ENCODE measurements around the gene SAMSN1. TPM values are rescaled to one million over a fixed set of nuclear protein-coding genes. Genes with fewer than 3 reads are reported as not detected.

The SAMSN1 gene
- total and polyA plus RNA-seq, 2 experiments from 2014 or later = 3.2 to 5.4 TPM

DNA sequence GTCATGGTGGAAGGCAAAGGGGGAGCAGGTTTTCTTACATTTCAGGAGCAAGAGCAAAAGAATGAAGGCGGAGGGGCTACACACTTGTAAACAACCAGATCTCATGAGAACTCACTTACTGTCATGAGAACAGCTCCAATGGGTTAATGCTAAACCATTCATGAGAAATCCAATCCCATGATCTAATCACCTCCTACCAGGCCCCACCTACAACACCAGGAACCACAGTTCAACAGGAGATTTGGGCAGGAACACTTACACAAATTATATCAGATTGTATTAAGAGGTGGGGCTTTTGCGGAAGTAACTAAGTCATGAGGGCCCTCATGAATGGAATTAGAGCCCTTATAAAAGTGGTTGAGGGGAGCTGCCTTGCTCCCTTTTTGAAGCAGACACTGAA is 48.9 kb upstream of the SAMSN1 start (continued):
- TF ChIP-seq, protein P1, sequence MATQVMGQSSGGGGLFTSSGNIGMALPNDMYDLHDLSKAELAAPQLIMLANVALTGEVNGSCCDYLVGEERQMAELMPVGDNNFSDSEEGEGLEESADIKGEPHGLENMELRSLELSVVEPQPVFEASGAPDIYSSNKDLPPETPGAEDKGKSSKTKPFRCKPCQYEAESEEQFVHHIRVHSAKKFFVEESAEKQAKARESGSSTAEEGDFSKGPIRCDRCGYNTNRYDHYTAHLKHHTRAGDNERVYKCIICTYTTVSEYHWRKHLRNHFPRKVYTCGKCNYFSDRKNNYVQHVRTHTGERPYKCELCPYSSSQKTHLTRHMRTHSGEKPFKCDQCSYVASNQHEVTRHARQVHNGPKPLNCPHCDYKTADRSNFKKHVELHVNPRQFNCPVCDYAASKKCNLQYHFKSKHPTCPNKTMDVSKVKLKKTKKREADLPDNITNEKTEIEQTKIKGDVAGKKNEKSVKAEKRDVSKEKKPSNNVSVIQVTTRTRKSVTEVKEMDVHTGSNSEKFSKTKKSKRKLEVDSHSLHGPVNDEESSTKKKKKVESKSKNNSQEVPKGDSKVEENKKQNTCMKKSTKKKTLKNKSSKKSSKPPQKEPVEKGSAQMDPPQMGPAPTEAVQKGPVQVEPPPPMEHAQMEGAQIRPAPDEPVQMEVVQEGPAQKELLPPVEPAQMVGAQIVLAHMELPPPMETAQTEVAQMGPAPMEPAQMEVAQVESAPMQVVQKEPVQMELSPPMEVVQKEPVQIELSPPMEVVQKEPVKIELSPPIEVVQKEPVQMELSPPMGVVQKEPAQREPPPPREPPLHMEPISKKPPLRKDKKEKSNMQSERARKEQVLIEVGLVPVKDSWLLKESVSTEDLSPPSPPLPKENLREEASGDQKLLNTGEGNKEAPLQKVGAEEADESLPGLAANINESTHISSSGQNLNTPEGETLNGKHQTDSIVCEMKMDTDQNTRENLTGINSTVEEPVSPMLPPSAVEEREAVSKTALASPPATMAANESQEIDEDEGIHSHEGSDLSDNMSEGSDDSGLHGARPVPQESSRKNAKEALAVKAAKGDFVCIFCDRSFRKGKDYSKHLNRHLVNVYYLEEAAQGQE (IDR thresholded peaks at IDR 0.05; ENCODE audit: unreplicated experiment) = no peak
- no peak for TF ChIP-seq POLR2AphosphoS5 (IDR thresholded peaks at IDR 0.05; ENCODE audit: low read depth)
- TF ChIP-seq JUNB (IDR thresholded peaks at IDR 0.05; ENCODE audit: unreplicated experiment) = no peak

- Histone ChIP-seq H3K4me2 (no peak overlapping the region), H3K4me3 (no peak overlapping the region), H4K20me1 (replicated peaks; ENCODE audit: insufficient read depth) (no peaks in the 10 kb centered on the region), H3K79me2 (replicated peaks; ENCODE audit: insufficient read depth) (no peaks in the 10 kb centered on the region), H3K36me3 (ENCODE audit: insufficient read depth) (peaks cover 4% of the 10 kb centered on the region; the same call in 1 of the 2 replicates), H3K9me2 (ENCODE audit: insufficient read depth) (0 out of 2 replicates have a peak, but pooled peaks cover 5% of the 10 kb centered on the region), H3K27me3 (ENCODE audit: insufficient read depth) (no peaks in the 10 kb centered on the region), H2AFZ (no peak overlapping the region), H3K27ac (ENCODE audit: low read depth) (no peak overlapping the region), H3K4me1 (ENCODE audit: insufficient read depth) (no peaks in the 10 kb centered on the region), H3F3A (replicated peaks; ENCODE audit: low read depth) (no peaks in the 10 kb centered on the region)
- H3K4me3 Mint-ChIP-seq = no peak overlapping the region
- DNase-seq (ENCODE audit: low spot score) (no peak), ATAC-seq (no peak)
- H3K27ac Mint-ChIP-seq = no peak overlapping the region
- peaks cover 1% of the 10 kb centered on the region for H3K27me3 Mint-ChIP-seq (ENCODE audit: insufficient read depth, low read depth, poor library complexity)
- H3K36me3 Mint-ChIP-seq (ENCODE audit: low read depth) = peaks cover 24% of the 10 kb centered on the region
- peaks cover 20% of the 10 kb centered on the region for H3K9me3 Mint-ChIP-seq
- H3K4me1 Mint-ChIP-seq = peaks cover 3% of the 10 kb centered on the region; the same call in 1 of the 3 replicates
- TF ChIP-seq, protein P2, sequence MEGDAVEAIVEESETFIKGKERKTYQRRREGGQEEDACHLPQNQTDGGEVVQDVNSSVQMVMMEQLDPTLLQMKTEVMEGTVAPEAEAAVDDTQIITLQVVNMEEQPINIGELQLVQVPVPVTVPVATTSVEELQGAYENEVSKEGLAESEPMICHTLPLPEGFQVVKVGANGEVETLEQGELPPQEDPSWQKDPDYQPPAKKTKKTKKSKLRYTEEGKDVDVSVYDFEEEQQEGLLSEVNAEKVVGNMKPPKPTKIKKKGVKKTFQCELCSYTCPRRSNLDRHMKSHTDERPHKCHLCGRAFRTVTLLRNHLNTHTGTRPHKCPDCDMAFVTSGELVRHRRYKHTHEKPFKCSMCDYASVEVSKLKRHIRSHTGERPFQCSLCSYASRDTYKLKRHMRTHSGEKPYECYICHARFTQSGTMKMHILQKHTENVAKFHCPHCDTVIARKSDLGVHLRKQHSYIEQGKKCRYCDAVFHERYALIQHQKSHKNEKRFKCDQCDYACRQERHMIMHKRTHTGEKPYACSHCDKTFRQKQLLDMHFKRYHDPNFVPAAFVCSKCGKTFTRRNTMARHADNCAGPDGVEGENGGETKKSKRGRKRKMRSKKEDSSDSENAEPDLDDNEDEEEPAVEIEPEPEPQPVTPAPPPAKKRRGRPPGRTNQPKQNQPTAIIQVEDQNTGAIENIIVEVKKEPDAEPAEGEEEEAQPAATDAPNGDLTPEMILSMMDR (conservative IDR thresholded peaks at IDR 0.05; ENCODE audit: low read depth in 2 of 2) = no peak
- TF ChIP-seq, protein P1 (IDR thresholded peaks at IDR 0.05; ENCODE audit: unreplicated experiment) = no peak
- TF ChIP-seq JUNB (IDR thresholded peaks at IDR 0.05; ENCODE audit: unreplicated experiment) (no peak), ETS1 (IDR thresholded peaks at IDR 0.05) (no peak), CREB1 (CRISPR knock-in tag; IDR thresholded peaks at IDR 0.05; ENCODE audit: low read depth) (no peak), EZH2phosphoT487 (IDR thresholded peaks at IDR 0.05; ENCODE audit: unreplicated experiment) (no peak), ZNF331 (CRISPR knock-in tag; IDR thresholded peaks at IDR 0.05; ENCODE audit: low read depth) (no peak)
These were observed 47.1 kb upstream of the SAMSN1 start for GRCh38 chr21:14593230-14593629.
